Measurements from ENCODE around the gene DMKN. TPM values are rescaled to one million over a fixed set of nuclear protein-coding genes. Genes with fewer than 3 reads are reported as not detected.

Gene DMKN, protein sequence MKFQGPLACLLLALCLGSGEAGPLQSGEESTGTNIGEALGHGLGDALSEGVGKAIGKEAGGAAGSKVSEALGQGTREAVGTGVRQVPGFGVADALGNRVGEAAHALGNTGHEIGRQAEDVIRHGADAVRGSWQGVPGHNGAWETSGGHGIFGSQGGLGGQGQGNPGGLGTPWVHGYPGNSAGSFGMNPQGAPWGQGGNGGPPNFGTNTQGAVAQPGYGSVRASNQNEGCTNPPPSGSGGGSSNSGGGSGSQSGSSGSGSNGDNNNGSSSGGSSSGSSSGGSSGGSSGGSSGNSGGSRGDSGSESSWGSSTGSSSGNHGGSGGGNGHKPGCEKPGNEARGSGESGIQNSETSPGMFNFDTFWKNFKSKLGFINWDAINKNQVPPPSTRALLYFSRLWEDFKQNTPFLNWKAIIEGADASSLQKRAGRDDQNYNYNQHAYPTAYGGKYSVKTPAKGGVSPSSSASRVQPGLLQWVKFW
- 19.2 and 24.3 TPM in 2 replicates for total RNA-seq

GRCh38 chr19:35513628-35514281 is at the start of gene DMKN:
Gene DMKN (minus strand): TSS chr19:35513649. CDS start chr19:35513475, 174 bp downstream.

DNA sequence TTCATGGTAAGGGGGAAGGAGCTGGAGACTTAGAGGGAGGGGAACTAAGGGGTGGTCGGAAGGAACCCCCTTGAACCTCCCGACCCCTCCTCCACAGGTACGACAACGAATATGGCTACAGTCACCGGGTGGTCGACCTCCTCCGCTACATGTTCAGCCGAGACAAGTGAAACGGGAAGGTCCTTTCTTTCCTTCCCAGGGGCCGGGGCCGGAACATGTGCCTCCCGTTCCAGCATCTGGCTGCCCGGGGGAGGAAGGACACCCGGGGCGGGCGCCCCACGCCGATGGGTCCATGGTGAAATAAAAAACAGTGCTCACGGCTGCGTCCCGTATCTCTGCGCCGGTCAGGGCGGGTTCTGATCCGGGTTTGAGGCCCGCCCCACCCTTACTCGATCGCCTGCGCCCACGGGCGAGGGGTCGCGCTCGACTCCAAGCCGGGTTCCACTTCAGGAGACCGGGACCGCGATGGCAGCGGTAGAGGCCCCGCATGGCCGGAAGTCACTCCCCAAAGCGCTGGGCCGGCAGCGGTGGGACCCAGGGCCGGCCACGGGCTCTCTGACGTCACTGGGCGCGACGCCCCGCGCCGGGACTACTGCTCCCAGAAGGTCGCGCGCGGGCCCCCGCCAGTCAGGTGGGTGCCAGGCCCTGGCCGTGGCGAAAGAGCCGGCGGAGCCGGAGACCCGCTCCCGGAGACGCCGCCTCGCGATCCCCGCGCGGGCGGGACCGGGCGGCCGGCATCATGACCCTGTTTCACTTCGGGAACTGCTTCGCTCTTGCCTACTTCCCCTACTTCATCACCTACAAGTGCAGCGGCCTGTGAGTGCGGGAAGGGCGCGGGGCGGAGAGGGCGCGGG is 31.8 kb upstream of the DMKN start, which contains the start of gene TMEM147:
Gene TMEM147 (plus strand): TSS at position 626 of the 854 bp plus-strand sequence. CDS start 114 bp downstream, at position 740.

GRCh38 chr19:35533201-35533821 is 19.9 kb upstream of the DMKN start, which contains the start of gene GAPDHS:
Gene GAPDHS (plus strand): TSS chr19:35533456. CDS start chr19:35533528, 72 bp downstream.

DNA sequence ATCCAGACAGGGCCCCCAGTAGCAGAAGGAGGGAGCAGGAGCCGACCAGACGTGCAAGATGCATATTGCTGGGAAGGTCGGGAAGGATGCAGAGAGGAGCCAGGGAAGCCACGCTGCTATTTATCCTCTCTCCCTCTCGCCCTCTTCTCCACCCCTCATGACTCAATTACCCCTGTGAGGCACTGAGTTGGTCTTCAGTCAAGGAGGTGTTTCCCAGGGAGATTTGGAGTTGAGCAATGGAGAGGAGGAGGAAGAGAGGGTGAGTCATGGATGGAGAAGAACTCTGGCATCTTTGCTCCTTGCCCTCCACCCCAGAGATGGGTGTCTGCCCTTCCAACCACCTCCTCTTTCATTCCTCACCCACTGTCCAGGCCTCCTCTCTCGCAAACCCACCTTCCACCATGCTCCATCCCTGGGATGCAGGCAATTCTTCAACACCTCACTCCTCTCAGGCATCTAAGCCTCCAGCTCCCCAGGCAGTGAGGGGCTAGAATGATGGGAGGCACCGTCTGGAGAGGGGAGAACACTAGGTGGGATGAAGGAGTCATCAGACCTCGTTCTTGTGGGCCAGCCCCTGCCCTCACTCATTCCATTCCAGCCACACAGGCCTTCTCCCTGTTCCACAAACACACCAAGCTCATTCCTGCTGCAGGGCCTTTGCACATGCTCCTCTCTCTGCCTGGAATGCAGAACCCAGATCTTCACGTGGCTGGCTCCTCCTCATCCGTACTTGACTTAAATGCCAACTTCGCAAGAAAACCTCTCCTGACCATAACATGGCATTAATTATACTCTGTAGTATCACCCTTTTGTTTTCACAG is 15.0 kb upstream of the DMKN start, which contains the start of gene SBSN:
Gene SBSN (minus strand): TSS at position 94 of the 821 bp plus-strand sequence. CDS start 30 bp downstream, at position 64.

DNA sequence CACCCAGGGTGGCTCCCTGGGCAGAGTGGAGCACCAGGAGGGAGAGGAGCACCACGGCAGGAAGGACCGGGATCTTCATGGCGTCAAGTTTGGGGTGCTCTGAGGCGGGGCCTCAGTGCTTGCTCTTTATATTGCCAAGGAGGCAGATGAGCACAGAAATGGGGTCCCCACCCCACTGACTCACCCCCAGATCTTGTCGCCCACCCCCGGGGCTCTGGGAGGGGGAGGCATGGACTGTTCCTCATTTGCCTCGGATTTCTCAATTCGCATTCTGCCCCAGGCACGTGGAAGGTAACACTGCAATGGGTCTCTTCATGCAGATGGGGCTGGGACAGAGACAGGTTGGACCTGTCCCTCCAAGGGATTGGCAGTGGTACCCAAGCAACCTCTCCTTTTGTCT is 23.1 kb downstream of the DMKN start, which contains the start of gene KRTDAP:
Gene KRTDAP (minus strand): TSS at position 101 of the 400 bp plus-strand sequence. CDS start 22 bp downstream, at position 79.

DNA sequence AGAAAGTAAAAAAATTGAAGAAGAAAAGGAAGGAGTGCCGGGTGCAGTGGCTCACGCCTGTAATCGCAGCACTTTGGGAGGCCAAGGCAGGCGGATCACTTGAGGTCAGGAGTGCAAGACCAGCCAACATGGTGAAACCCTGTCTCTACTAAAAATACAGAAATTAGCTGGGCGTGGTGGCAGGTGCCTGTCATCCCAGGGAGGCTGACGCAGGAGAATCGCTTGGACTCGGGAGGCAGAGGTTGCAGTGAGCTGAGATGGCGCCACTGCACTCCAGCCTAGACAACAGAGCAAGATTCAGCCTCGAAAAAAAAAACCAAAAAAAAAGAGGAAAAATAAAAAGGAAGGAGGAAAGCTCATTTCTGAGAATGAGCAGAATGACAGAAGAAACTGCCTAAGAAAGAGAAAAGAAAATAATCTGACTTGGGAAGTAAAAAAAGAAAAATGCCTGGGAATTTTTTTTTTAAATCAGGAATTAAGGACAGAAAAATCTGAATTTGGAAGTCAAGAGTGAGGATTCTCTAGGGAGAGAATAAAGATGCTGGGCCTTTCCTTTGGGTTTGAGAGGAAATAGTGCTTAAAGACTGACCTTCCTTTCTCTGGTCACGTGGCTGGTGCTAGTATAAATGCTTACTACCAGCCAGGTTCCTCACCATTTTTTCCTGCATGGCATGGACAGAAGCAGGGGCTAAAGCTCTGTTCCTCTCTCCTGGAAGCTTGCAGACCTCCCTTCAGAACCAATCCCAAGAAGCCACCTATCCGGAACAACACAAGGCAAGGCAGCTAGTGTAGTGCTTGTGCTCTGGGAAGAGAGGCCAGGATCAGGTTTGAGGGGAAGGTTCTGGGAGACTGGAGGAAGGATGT is 65.6 kb downstream of the DMKN start, which contains the start of gene FFAR2:
Gene FFAR2 (plus strand): TSS at position 652 of the 864 bp plus-strand sequence. CDS start 1,458 bp downstream, outside the sequence.

Other genes starting within 250 kb of the DMKN start
- gene USF2, start 244.7 kb downstream of the DMKN start, total RNA-seq: 64.8 and 71.2 TPM in 2 replicates
- under 0.01 and 0.11 TPM in 2 replicates for gene HAMP, start 231.1 kb downstream of the DMKN start, total RNA-seq
- under 0.01 TPM in 1 of 2 replicates, not detected in the other for gene MAG, start 221.5 kb downstream of the DMKN start, total RNA-seq
- gene CD22, start 184.5 kb downstream of the DMKN start, total RNA-seq: 0.11 and 1.6 TPM in 2 replicates
- not detected in 2 replicates for gene FFAR1, start 165.7 kb downstream of the DMKN start, total RNA-seq
- not detected in 2 replicates for gene FFAR3, start 155.2 kb downstream of the DMKN start, total RNA-seq
- gene GPR42, start 142.6 kb downstream of the DMKN start, total RNA-seq: not detected in 2 replicates
- not detected in 2 replicates for gene FFAR2, start 65.4 kb downstream of the DMKN start, total RNA-seq
- gene KRTDAP, start 23.2 kb downstream of the DMKN start, total RNA-seq: not detected in 2 replicates
- not detected in 2 replicates for gene SBSN, start 14.7 kb upstream of the DMKN start, total RNA-seq
- not detected in 2 replicates for gene GAPDHS, start 19.8 kb upstream of the DMKN start, total RNA-seq
- gene TMEM147, start 32.0 kb upstream of the DMKN start, total RNA-seq: 83.2 and 109 TPM in 2 replicates
- not detected in 2 replicates for gene ATP4A, start 50.0 kb upstream of the DMKN start, total RNA-seq
- gene PMIS2, start 72.5 kb upstream of the DMKN start, total RNA-seq: not detected in 2 replicates
- 8.4 and 9.0 TPM in 2 replicates for gene HAUS5, start 99.1 kb upstream of the DMKN start, total RNA-seq
- gene RBM42, start 115.4 kb upstream of the DMKN start, total RNA-seq: 49.5 and 79.6 TPM in 2 replicates
- 0.79 TPM in 1 of 2 replicates, not detected in the other for gene ETV2, start 128.1 kb upstream of the DMKN start, total RNA-seq
- 268 and 559 TPM in 2 replicates for gene COX6B1, start 134.7 kb upstream of the DMKN start, total RNA-seq
- 0.39 TPM in 1 of 2 replicates, not detected in the other for gene UPK1A, start 152.9 kb upstream of the DMKN start, total RNA-seq
- gene ZBTB32, start 190.9 kb upstream of the DMKN start, total RNA-seq: not detected in 2 replicates
- gene KMT2B, start 204.4 kb upstream of the DMKN start, total RNA-seq: 9.7 and 14.5 TPM in 2 replicates
- 2.0 and 3.5 TPM in 2 replicates for gene IGFLR1, start 228.8 kb upstream of the DMKN start, total RNA-seq
- 12.7 and 18.8 TPM in 2 replicates for gene U2AF1L4, start 231.8 kb upstream of the DMKN start, total RNA-seq
- 13.7 TPM in 2 replicates for gene PSENEN, start 232.0 kb upstream of the DMKN start, total RNA-seq
- gene LIN37, start 234.9 kb upstream of the DMKN start, total RNA-seq: 41.9 and 45.1 TPM in 2 replicates
- 4.3 and 22.8 TPM in 2 replicates for gene HSPB6, start 243.4 kb upstream of the DMKN start, total RNA-seq
- gene PROSER3, start 244.5 kb upstream of the DMKN start, total RNA-seq: 20.0 and 28.6 TPM in 2 replicates